ENCODE measurements around the gene ARF3.

DNA sequence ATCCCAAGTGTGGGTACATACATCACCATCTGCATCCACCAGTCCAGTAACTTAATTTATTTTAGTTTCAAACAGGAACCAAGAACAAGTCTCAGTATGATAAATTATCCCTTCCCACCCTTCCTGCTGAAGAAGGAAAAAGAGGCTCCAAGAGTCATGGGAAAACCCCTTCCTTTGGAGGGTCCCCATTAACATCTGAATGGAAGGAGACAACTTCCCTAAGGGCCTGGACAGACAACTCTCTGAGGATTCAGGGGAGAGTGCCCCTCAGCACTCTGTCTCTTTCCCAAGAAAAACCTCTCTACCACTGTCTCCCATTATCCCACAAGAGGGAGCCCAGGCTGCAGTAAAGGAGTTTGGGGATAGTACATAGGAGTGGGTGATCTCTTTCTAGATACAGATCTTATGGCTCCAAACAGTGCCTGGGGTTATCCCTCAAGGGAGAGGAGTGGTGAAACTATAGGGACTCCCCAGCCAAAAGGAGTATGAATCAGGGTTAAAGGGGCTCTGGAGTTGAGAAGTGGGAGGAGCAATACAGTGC lies 8.1 kb upstream of the ARF3 start:
- TF ChIP-seq, protein P1, sequence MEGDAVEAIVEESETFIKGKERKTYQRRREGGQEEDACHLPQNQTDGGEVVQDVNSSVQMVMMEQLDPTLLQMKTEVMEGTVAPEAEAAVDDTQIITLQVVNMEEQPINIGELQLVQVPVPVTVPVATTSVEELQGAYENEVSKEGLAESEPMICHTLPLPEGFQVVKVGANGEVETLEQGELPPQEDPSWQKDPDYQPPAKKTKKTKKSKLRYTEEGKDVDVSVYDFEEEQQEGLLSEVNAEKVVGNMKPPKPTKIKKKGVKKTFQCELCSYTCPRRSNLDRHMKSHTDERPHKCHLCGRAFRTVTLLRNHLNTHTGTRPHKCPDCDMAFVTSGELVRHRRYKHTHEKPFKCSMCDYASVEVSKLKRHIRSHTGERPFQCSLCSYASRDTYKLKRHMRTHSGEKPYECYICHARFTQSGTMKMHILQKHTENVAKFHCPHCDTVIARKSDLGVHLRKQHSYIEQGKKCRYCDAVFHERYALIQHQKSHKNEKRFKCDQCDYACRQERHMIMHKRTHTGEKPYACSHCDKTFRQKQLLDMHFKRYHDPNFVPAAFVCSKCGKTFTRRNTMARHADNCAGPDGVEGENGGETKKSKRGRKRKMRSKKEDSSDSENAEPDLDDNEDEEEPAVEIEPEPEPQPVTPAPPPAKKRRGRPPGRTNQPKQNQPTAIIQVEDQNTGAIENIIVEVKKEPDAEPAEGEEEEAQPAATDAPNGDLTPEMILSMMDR (IDR thresholded peaks at IDR 0.05) = no peak
- TF ChIP-seq POLR2A (IDR thresholded peaks at IDR 0.05) = no peak
